ENCODE measurements around the gene NCSTN.
"Not testable (repeated sequence)": the region's sequence is repeated elsewhere in the genome, so short reads cannot be mapped to it uniquely, and the experiment has no call there.

Gene NCSTN

DNA sequence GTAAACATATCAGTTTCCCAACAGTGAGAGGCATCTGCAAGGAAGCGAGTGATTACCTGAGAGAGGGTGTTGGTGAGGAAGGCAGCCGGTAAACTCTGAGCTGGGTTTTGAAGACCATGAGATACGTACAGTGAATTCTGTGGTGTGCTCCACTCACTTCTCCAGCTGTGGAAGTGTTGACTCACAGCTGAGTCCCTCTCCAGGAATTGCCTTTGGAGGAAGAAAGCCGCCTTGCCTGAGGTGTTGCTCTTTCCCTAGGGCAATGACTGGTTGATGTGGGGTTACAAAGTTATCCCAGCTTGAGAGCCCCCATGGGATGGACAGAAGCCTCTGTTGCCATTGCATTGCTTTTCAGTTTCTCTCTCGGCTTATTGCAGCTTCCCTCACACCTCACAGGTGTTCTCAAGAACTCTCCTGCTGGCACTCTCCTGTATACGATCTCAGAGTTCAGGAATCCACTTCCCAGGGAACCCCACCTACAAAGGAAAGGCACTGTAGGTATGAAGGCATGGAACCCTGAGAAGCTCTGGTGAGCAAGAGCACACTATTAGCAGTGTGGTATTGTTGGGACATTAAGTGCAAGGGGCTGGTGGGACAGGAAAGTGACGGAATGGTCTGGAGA is 34.5 kb downstream of the NCSTN start:
- no peaks in the 10 kb centered on the region for H3K4me1 ChIP-seq (ENCODE audit: low read depth, poor library complexity, severe bottlenecking)
- no peaks in the 10 kb centered on the region for H3K79me2 ChIP-seq (ENCODE audit: insufficient read depth, low read depth)
- no peak overlapping the region for H3K9ac ChIP-seq
- no peak overlapping the region for H2AFZ ChIP-seq (ENCODE audit: low read depth)
- TF ChIP-seq, protein P1, sequence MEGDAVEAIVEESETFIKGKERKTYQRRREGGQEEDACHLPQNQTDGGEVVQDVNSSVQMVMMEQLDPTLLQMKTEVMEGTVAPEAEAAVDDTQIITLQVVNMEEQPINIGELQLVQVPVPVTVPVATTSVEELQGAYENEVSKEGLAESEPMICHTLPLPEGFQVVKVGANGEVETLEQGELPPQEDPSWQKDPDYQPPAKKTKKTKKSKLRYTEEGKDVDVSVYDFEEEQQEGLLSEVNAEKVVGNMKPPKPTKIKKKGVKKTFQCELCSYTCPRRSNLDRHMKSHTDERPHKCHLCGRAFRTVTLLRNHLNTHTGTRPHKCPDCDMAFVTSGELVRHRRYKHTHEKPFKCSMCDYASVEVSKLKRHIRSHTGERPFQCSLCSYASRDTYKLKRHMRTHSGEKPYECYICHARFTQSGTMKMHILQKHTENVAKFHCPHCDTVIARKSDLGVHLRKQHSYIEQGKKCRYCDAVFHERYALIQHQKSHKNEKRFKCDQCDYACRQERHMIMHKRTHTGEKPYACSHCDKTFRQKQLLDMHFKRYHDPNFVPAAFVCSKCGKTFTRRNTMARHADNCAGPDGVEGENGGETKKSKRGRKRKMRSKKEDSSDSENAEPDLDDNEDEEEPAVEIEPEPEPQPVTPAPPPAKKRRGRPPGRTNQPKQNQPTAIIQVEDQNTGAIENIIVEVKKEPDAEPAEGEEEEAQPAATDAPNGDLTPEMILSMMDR (conservative IDR thresholded peaks at IDR 0.05; ENCODE audit: low read depth, low read length), result no peak
- no peak overlapping the region for H3K4me2 ChIP-seq
- H3K36me3 ChIP-seq (ENCODE audit: insufficient read depth), result no peaks in the 10 kb centered on the region
- no peaks in the 10 kb centered on the region for H4K20me1 ChIP-seq (ENCODE audit: insufficient read depth)
- no peak overlapping the region for H3K27ac ChIP-seq
- no peak overlapping the region for H3K4me3 ChIP-seq (IDR thresholded peaks at IDR 0.05; ENCODE audit: insufficient read depth, low read depth, low read length)
- H3K27me3 ChIP-seq (ENCODE audit: insufficient read depth, low read depth), result no peaks in the 10 kb centered on the region

DNA sequence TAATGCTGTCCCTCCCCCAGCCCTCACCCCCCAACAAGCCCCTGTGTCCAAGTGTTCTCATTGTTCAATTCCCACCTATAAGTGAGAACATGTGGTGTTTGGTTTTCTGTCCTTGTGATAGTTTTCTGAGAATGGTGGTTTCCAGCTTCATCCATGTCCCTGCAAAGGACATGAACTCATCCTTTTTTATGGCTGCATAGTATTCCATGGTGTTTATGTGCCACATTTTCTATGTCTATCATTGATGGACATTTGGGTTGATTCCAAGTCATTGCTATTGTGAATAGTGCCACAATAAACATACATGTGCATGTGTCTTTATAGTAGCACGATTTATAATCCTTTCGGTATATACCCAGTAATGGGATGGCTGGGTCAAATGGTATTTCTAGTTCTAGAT is 41.6 kb downstream of the NCSTN start:
- not testable (repeated sequence) for H3K27me3 ChIP-seq (ENCODE audit: insufficient read depth, low read depth); H4K20me1 ChIP-seq (ENCODE audit: insufficient read depth); H2AFZ ChIP-seq (ENCODE audit: low read depth); H3K36me3 ChIP-seq (ENCODE audit: insufficient read depth); H3K27ac ChIP-seq; H3K9ac ChIP-seq; H3K4me2 ChIP-seq; H3K79me2 ChIP-seq (ENCODE audit: insufficient read depth, low read depth); H3K4me3 ChIP-seq (IDR thresholded peaks at IDR 0.05; ENCODE audit: insufficient read depth, low read depth, low read length); H3K4me1 ChIP-seq (ENCODE audit: low read depth, poor library complexity, severe bottlenecking)

DNA sequence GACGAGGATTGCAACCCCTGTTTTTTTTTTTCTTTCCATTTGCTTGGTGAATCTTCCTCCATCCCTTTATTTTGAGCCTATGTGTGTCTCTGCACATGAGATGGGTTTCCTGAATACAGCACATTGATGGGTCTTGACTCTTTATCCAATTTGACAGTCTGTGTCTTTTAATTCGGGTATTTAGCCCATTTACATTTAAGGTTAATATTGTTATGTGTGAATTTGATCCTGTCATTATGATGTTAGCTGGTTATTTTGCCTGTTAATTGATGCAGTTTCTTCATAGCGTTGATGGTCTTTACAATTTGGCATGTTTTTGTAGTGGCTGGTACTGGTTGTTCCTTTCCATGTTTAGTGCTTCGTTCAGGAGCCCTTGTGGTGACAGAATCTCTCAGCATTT is 45.2 kb downstream of the NCSTN start:
- H3K4me3 ChIP-seq (IDR thresholded peaks at IDR 0.05; ENCODE audit: insufficient read depth, low read depth, low read length); H3K36me3 ChIP-seq (ENCODE audit: insufficient read depth); H3K79me2 ChIP-seq (ENCODE audit: insufficient read depth, low read depth); H2AFZ ChIP-seq (ENCODE audit: low read depth); H3K4me1 ChIP-seq (ENCODE audit: low read depth, poor library complexity, severe bottlenecking); H3K27me3 ChIP-seq (ENCODE audit: insufficient read depth, low read depth); H3K9ac ChIP-seq; H3K27ac ChIP-seq; H3K4me2 ChIP-seq; H4K20me1 ChIP-seq (ENCODE audit: insufficient read depth): not testable (repeated sequence)

DNA sequence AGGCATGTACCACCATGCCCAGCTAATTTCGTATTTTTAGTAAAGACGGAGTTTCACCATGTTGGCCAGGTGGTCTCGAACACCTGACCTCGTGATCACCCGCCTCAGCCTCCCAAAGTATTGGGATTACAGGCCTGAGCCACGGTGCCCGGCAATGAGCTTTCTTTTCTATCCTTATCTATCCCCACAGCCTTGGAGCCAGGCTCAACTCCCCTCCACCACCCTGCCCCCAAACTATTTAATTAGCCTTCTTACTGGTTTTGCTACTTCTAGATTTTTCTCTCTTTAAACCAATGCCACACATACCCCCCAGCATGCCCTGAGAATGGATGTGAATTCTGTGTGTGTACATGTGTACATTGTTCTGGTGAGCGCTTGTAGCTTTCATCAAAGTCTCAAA is 51.5 kb downstream of the NCSTN start:
- TF ChIP-seq, protein P1 (conservative IDR thresholded peaks at IDR 0.05; ENCODE audit: low read depth, low read length), result no peak
- no peaks in the 10 kb centered on the region for H3K4me1 ChIP-seq (ENCODE audit: low read depth, poor library complexity, severe bottlenecking)

DNA sequence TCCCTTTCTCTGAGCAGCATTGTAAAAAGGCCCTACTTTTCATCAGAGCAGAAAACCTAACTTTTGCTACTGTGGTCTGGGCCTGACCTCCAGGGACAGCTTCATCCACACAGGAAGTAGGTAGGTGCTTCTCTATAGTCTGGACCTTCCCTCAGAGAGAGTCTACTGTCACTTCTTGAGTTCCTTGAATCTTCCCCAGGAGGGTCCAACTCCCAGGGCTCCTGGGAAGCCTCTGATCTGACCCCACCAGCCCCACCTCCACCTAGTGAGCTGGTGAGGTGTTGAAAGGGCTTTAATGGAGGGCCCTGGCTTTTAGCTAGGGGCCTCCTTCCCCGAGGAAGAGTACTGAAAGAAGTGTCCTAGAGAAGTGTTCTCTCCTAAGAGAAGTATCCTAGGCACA is 54.5 kb downstream of the NCSTN start:
- Histone ChIP-seq H4K20me1 (ENCODE audit: insufficient read depth) (no peaks in the 10 kb centered on the region), H3K36me3 (ENCODE audit: insufficient read depth) (no peaks in the 10 kb centered on the region), H3K4me3 (IDR thresholded peaks at IDR 0.05; ENCODE audit: insufficient read depth, low read depth, low read length) (no peak overlapping the region), H3K79me2 (ENCODE audit: insufficient read depth, low read depth) (no peaks in the 10 kb centered on the region), H2AFZ (ENCODE audit: low read depth) (no peak overlapping the region), H3K9ac (no peak overlapping the region), H3K27me3 (ENCODE audit: insufficient read depth, low read depth) (no peaks in the 10 kb centered on the region), H3K4me1 (ENCODE audit: low read depth, poor library complexity, severe bottlenecking) (no peaks in the 10 kb centered on the region), H3K4me2 (no peak overlapping the region), H3K27ac (no peak overlapping the region)
- TF ChIP-seq, protein P1 (conservative IDR thresholded peaks at IDR 0.05; ENCODE audit: low read depth, low read length), result no peak

More for the DNA sequence above, 51.5 kb downstream of the NCSTN start:
- Histone ChIP-seq H3K4me3 (IDR thresholded peaks at IDR 0.05; ENCODE audit: insufficient read depth, low read depth, low read length) (no peak overlapping the region), H3K27me3 (ENCODE audit: insufficient read depth, low read depth) (no peaks in the 10 kb centered on the region), H3K36me3 (ENCODE audit: insufficient read depth) (no peaks in the 10 kb centered on the region), H3K9ac (no peak overlapping the region), H2AFZ (ENCODE audit: low read depth) (no peak overlapping the region), H3K4me2 (no peak overlapping the region), H3K79me2 (ENCODE audit: insufficient read depth, low read depth) (no peaks in the 10 kb centered on the region), H3K27ac (no peak overlapping the region), H4K20me1 (ENCODE audit: insufficient read depth) (no peaks in the 10 kb centered on the region)
